IMR-90 (cell line): Measurements from ENCODE around the gene NUTM1. TPM values are rescaled to one million over a fixed set of nuclear protein-coding genes. Genes with fewer than 3 reads are reported as not detected.

Experiments used
- ATAC-seq: fragments of 200-7000 bp; cut with Tn5 transposase; 2 replicates; pipeline ENCODE4 v1.9.1; 2020; ENCODE audit warnings: low read depth, mild to moderate bottlenecking, moderate library complexity
- BruUV-seq: library from RNA; stranded (reverse); fragments of 400-500 nt; replicated peaks from 2 replicates; lab custom pipeline; 2021; lab: Mats Ljungman, UMichigan
- CTCF ChIA-PET: fragments of 300-600 bp; formaldehyde crosslinking; extraction: SDS; loops from one replicate; lab custom pipeline; 2021; ENCODE audit warnings: antibody characterized with exemption; lab: Yijun Ruan, JAX
- POLR2A ChIA-PET: fragments of 300-600 bp; sonication (Branson Sonifier 250); formaldehyde crosslinking; loops from one replicate; lab custom pipeline; 2022; ENCODE audit warnings: antibody characterized with exemption; ENCODE audit not compliant: unreplicated experiment; lab: Charles Lee
- DNase-seq: peaks from one replicate; pipeline ENCODE4 v3.0.0; 2013
- H2AFZ ChIP-seq: replicated peaks from 2 replicates; pipeline ENCODE3; 2013; ENCODE audit warnings: low read length, mild to moderate bottlenecking; ENCODE audit not compliant: poor library complexity
- H2AK5ac ChIP-seq: 2 replicates; pipeline ENCODE4 v1.6.1; 2013; ENCODE audit warnings: low read depth, low read length, inconsistent platforms
- H2AK9ac ChIP-seq: replicated peaks from 2 replicates; pipeline ENCODE3; 2013; ENCODE audit warnings: mild to moderate bottlenecking, low read depth, low read length, moderate library complexity; ENCODE audit not compliant: poor library complexity
- H2BK120ac ChIP-seq: 2 replicates; pipeline ENCODE4 v1.6.1; 2013; ENCODE audit warnings: low read depth, low read length, inconsistent platforms
- H2BK15ac ChIP-seq: 3 replicates; pipeline ENCODE4 v1.6.1; 2013; ENCODE audit warnings: low read depth, low read length, inconsistent platforms
- H2BK20ac ChIP-seq: 2 replicates; pipeline ENCODE4 v1.6.1; 2013; ENCODE audit warnings: low read depth, mild to moderate bottlenecking, inconsistent platforms, low read length, moderate library complexity
- H2BK5ac ChIP-seq: 2 replicates; pipeline ENCODE4 v1.6.1; 2013; ENCODE audit warnings: mild to moderate bottlenecking, low read depth, low read length, inconsistent platforms; ENCODE audit not compliant: poor library complexity, severe bottlenecking
- H3K14ac ChIP-seq: replicated peaks from 2 replicates; pipeline ENCODE4 v1.6.1; 2013; ENCODE audit warnings: low read depth, low read length, inconsistent platforms
- H3K18ac ChIP-seq: 2 replicates; pipeline ENCODE4 v1.6.1; 2013; ENCODE audit warnings: low read depth, low read length, control low read depth
- H3K23ac ChIP-seq: 2 replicates; pipeline ENCODE4 v1.6.1; 2013; ENCODE audit warnings: low read depth, low read length, inconsistent platforms
- H3K27ac ChIP-seq: 2 replicates; pipeline ENCODE4 v1.5.1; 2013; ENCODE audit warnings: mild to moderate bottlenecking, control low read depth, low read length; ENCODE audit not compliant: insufficient read depth
- H3K27me3 ChIP-seq: 2 replicates; pipeline ENCODE4 v1.6.1; 2013; ENCODE audit warnings: low read length; ENCODE audit not compliant: control insufficient read depth, insufficient read depth
- H3K36me3 ChIP-seq: 2 replicates; pipeline ENCODE4 v1.6.1; 2013; ENCODE audit warnings: low read length, mixed read lengths; ENCODE audit not compliant: control insufficient read depth, insufficient read depth
- H3K4ac ChIP-seq: 2 replicates; pipeline ENCODE4 v1.6.1; 2013; ENCODE audit warnings: low read depth, low read length, inconsistent platforms
- H3K4me1 ChIP-seq: 2 replicates; pipeline ENCODE4 v1.6.1; 2013; ENCODE audit warnings: low read length, mixed read lengths; ENCODE audit not compliant: control insufficient read depth, insufficient read depth
- H3K4me2 ChIP-seq: 2 replicates; pipeline ENCODE4 v1.6.1; 2013; ENCODE audit warnings: low read depth, mild to moderate bottlenecking, control low read depth, low read length, moderate library complexity
- H3K4me3 ChIP-seq: 2 replicates; pipeline ENCODE4 v1.5.1; 2013; ENCODE audit warnings: low read depth, mild to moderate bottlenecking, control low read depth, low read length, moderate library complexity; ENCODE audit not compliant: insufficient read depth
- H3K56ac ChIP-seq: 2 replicates; pipeline ENCODE4 v1.6.1; 2013; ENCODE audit warnings: low read length, inconsistent platforms; ENCODE audit not compliant: insufficient read depth; ENCODE audit errors: extremely low read depth
- H3K79me1 ChIP-seq, 2 experiments: 2 replicates each; pipeline ENCODE4 v1.6.1; 2013; ENCODE audit warnings: low read length in 2 of 2, inconsistent platforms in 1 of 2, low read depth in 1 of 2
- H3K9ac ChIP-seq: 2 replicates; pipeline ENCODE4 v1.6.1; 2013; ENCODE audit warnings: low read depth, low read length, control low read depth
- H3K9me1 ChIP-seq: 2 replicates; pipeline ENCODE4 v1.6.1; 2013; ENCODE audit warnings: low read length, inconsistent platforms; ENCODE audit not compliant: insufficient read depth
- H3K9me3 ChIP-seq: 2 replicates; pipeline ENCODE4 v1.6.1; 2013; ENCODE audit warnings: low read length; ENCODE audit not compliant: control insufficient read depth, insufficient read depth
- H4K20me1 ChIP-seq: 2 replicates; pipeline ENCODE4 v1.6.1; 2013; ENCODE audit warnings: low read length, inconsistent platforms; ENCODE audit not compliant: insufficient read depth
- H4K5ac ChIP-seq: 2 replicates; pipeline ENCODE4 v1.6.1; 2013; ENCODE audit warnings: mild to moderate bottlenecking, low read depth, low read length, control low read depth
- H4K8ac ChIP-seq, 2 experiments: 2 replicates each; pipeline ENCODE4 v1.6.1; 2013; ENCODE audit warnings: low read depth in 2 of 2, low read length in 2 of 2, control low read depth in 1 of 2, inconsistent platforms in 1 of 2
- H4K91ac ChIP-seq: 2 replicates; pipeline ENCODE4 v1.6.1; 2013; ENCODE audit warnings: low read depth, low read length, inconsistent platforms; ENCODE audit not compliant: insufficient read depth
- WGBS, 2 experiments: methylation state at CpG; one replicate each; pipeline versions ENCODE4 v1.1.5 to v1.1.7; 2013; ENCODE audit warnings: missing lambda C conversion rate in 2 of 2; ENCODE audit not compliant: insufficient read length in 1 of 2; ENCODE audit errors: extremely low coverage in 2 of 2; 5-methylcytosine and 5-hydroxymethylcytosine counted together
- dilution Hi-C: fragments of 300-500 bp; cut with HindIII; formaldehyde crosslinking; loops from one replicate; pipeline ENCODE4 v1.14.3; 2018; ENCODE audit warnings: low sequenced_read_pairs; ENCODE audit not compliant: unreplicated experiment
- in situ Hi-C: fragments of 300-500 bp; cut with MboI; formaldehyde crosslinking; loops from 3 replicates; pipeline ENCODE4 v1.14.3; 2019; ENCODE audit warnings: low sequenced_read_pairs, inconsistent platforms, mixed read lengths
- intact Hi-C: fragments of 100-400 bp; cut with micrococcal nuclease; formaldehyde crosslinking; loops from 2 replicates; pipeline ENCODE4 v1.10.0; 2022
- polyA plus RNA-seq, 3 experiments: library from polyadenylated mRNA; depleted of rRNA; stranded (reverse); fragments of >200 nt; gene quantifications; 2 replicates each; pipeline ENCODE4 v1.2.3, GENCODE V29; 2012; ENCODE audit warnings: low replicate concordance in 1 of 3
- total RNA-seq: library from RNA; depleted of rRNA; stranded (reverse); fragments of >200 nt; gene quantifications from 2 replicates; pipeline ENCODE4 v1.2.3, GENCODE V29; 2012
- TF ChIP-seq, protein P1 (sequence below): fragments of 150-350 bp; IDR thresholded peaks from 2 replicates; pipeline ENCODE4 v1.6.1; 2017; ENCODE audit warnings: mild to moderate bottlenecking, antibody characterized with exemption, low read length, low read depth

NUTM1 gene
- total and polyA plus RNA-seq, 2 of the 4 experiments (the other 2 are of a cell fraction) = not detected

DNA sequence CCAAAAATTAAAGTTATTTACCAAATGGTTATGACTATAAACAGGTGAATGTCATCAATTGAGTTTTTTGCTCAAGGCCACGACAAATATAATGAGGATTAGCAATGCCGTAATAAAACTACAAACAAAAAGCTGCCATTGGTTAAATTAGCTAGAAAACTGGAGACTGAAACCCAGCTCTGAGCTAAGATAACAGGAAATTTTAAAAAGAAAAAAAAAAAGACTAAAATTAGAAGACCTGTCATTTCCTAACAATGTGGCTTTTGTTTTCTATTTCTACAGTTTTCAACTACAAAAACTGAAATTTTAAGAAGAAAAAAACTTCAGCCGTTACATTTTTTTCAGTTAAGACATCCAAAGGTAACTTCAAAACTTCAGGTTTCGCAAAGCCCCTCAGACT lies 15.2 kb upstream of the NUTM1 start:
- H3K18ac ChIP-seq = no peak overlapping the region
- H3K27me3 ChIP-seq = no peaks in the 10 kb centered on the region
- H2BK120ac ChIP-seq = no peak overlapping the region
- no peaks in the 10 kb centered on the region for H3K9me1 ChIP-seq
- no peak overlapping the region for H2AK5ac ChIP-seq
- H3K4me3 ChIP-seq = no peak overlapping the region
- H4K5ac ChIP-seq = no peak overlapping the region
- H2AK9ac ChIP-seq = no peak overlapping the region
- no peak overlapping the region for H2BK5ac ChIP-seq
- H3K4me2 ChIP-seq = no peak overlapping the region
- H3K9me3 ChIP-seq = no peaks in the 10 kb centered on the region
- no TSS peak for BruUV-seq
- no peak overlapping the region for H3K9ac ChIP-seq
- intact Hi-C loops (no loop called here), dilution Hi-C loops (no loop called here), in situ Hi-C loops (no loop called here)
- ATAC-seq (no peak), DNase-seq (no peak)
- no peak overlapping the region for H4K8ac ChIP-seq
- ChIA-PET CTCF (interaction anchor here (0.6 to 1.6 kb wide), 3 partner anchors 16 to 86 kb away, joined by 3 to 5 read pairs (median 4); no protein-coding TSS in a partner anchor), POLR2A (interaction anchor here (0.5 to 0.6 kb wide), 2 partner anchors 8 to 37 kb away, joined by 3 read pairs; no protein-coding TSS in a partner anchor)
- TF ChIP-seq, protein P1, sequence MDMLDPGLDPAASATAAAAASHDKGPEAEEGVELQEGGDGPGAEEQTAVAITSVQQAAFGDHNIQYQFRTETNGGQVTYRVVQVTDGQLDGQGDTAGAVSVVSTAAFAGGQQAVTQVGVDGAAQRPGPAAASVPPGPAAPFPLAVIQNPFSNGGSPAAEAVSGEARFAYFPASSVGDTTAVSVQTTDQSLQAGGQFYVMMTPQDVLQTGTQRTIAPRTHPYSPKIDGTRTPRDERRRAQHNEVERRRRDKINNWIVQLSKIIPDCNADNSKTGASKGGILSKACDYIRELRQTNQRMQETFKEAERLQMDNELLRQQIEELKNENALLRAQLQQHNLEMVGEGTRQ = no peak
- no peak overlapping the region for H2BK20ac ChIP-seq
- no peak overlapping the region for H3K14ac ChIP-seq
- no peak overlapping the region for H3K56ac ChIP-seq
- no peak overlapping the region for H2BK15ac ChIP-seq
- H3K36me3 ChIP-seq = no peaks in the 10 kb centered on the region
- no CpG with 5 or more reads among the region's 4 CpGs for WGBS, 2 experiments
- H3K4ac ChIP-seq = no peak overlapping the region
- H4K91ac ChIP-seq = no peak overlapping the region
- no peaks in the 10 kb centered on the region for H4K20me1 ChIP-seq
- H3K23ac ChIP-seq = no peak overlapping the region
- no peak overlapping the region for H2AFZ ChIP-seq
- no peaks in the 10 kb centered on the region for H3K4me1 ChIP-seq
- no peak overlapping the region for H3K27ac ChIP-seq
- H3K79me1 ChIP-seq = peaks cover 0 to 6% of the 10 kb centered on the region in 2 experiments; a peak in 1 of 4 replicates
